ENCODE data around the gene PMM2. TPM values are rescaled to one million over a fixed set of nuclear protein-coding genes. Genes with fewer than 3 reads are reported as not detected.
"Not testable (repeated sequence)": the region's sequence is repeated elsewhere in the genome, so short reads cannot be mapped to it uniquely, and the experiment has no call there.

PMM2 gene
- total and polyA plus RNA-seq, 2 donors (not counting 1 experiment from before 2014, with no cell fraction given) = 15.8 to 47.5 TPM

DNA sequence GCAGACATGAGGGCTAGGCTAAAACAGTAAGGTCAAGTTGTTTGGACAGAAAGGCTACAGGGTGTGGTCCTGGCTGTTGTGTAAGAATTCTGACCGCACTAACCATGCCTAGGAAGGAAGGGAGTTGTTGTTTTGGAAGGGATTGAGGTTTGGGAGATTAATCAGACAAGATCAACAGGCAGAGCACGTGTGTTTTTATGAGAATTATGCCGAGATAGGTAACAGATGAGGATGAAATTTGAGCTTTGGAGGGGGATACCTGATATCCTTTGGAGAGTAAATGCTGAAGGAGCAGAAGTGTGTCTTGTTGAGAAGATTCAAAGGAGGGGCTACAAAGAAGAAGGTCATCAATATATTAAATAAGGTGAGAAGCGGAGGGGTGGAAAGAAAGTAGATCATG is 44.4 kb downstream of the PMM2 start:
- H2AFZ ChIP-seq (ENCODE audit: insufficient read depth, low read depth, low read length, poor library complexity, severe bottlenecking); H3K4me3 Mint-ChIP-seq; H3K27me3 ChIP-seq (replicated peaks in 1 of 4; ENCODE audit: control extremely low read depth in 1 of 4, control insufficient read depth in 3 of 4, insufficient read depth in 4 of 4, low read length in 3 of 4); H3K9me3 Mint-ChIP-seq (ENCODE audit: insufficient read depth); H4K20me1 ChIP-seq (ENCODE audit: control insufficient read depth, insufficient read depth, low read length, poor library complexity, severe bottlenecking); CTCF ChIA-PET; H3K36me3 ChIP-seq (replicated peaks in 1 of 2; ENCODE audit: control extremely low read depth in 1 of 2, control insufficient read depth in 1 of 2, extremely low read depth in 1 of 2, insufficient read depth in 2 of 2, low read length in 1 of 2); H3K79me2 ChIP-seq (ENCODE audit: control insufficient read depth, insufficient read depth, low read length); H3K27ac ChIP-seq (ENCODE audit: low read length in 2 of 2); H3K27me3 Mint-ChIP-seq; H3K9me3 ChIP-seq (ENCODE audit: control extremely low read depth in 1 of 3, control insufficient read depth in 2 of 3, insufficient read depth in 1 of 3, low read length in 2 of 3); H3K27ac Mint-ChIP-seq; DNase-seq; ATAC-seq (ENCODE audit: low read depth); H3K4me2 ChIP-seq (replicated peaks; ENCODE audit: low read depth, low read length, poor library complexity, severe bottlenecking); H3K4me1 Mint-ChIP-seq; intact Hi-C loops (cut with micrococcal nuclease); H3K4me3 ChIP-seq (ENCODE audit: control extremely low read depth in 1 of 5, extremely low read depth in 1 of 5, insufficient read depth in 1 of 5, low read depth in 2 of 5, low read length in 4 of 5); H3K4me1 ChIP-seq (ENCODE audit: control insufficient read depth in 2 of 2, insufficient read depth in 2 of 2, low read length in 2 of 2); H3K9ac ChIP-seq (ENCODE audit: low read length): not testable (repeated sequence)
- POLR2A ChIA-PET = interaction anchor here (0.6 kb wide), 1 partner anchor 1556 kb away, joined by 7 read pairs; no protein-coding TSS in a partner anchor
- 98% methylated on average over 3 of the region's 4 CpGs for WGBS (ENCODE audit: insufficient coverage)

DNA sequence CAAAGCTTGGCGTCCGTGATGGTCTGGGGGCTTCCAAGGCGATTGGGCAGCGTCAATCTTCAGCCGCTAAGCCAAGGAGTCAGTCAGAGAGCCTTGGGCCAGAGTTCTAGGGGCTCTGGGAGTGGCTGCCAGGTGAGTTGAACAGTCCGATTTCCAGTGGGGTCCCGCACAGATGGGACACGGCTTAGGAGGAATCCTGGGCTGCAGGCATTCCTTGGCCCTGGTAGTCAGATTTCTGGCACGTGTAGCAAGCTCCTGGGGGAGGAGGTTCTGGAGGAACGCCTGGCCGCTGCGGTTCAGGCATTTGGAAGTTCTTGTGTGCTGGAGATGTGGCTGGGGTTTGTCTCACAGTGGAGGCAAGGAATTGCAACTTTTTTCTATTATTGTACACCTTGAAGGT is 45.7 kb downstream of the PMM2 start:
- H3K4me1 Mint-ChIP-seq; ATAC-seq (ENCODE audit: low read depth); DNase-seq; H3K9me3 ChIP-seq (ENCODE audit: control extremely low read depth in 1 of 3, control insufficient read depth in 2 of 3, insufficient read depth in 1 of 3, low read length in 2 of 3); intact Hi-C loops (cut with micrococcal nuclease); H3K4me1 ChIP-seq (ENCODE audit: control insufficient read depth in 2 of 2, insufficient read depth in 2 of 2, low read length in 2 of 2); H4K20me1 ChIP-seq (ENCODE audit: control insufficient read depth, insufficient read depth, low read length, poor library complexity, severe bottlenecking); H3K9me3 Mint-ChIP-seq (ENCODE audit: insufficient read depth); POLR2A ChIA-PET; H2AFZ ChIP-seq (ENCODE audit: insufficient read depth, low read depth, low read length, poor library complexity, severe bottlenecking); H3K9ac ChIP-seq (ENCODE audit: low read length); CTCF ChIA-PET; H3K27me3 Mint-ChIP-seq; H3K27ac ChIP-seq (ENCODE audit: low read length in 2 of 2); H3K4me2 ChIP-seq (replicated peaks; ENCODE audit: low read depth, low read length, poor library complexity, severe bottlenecking); H3K27ac Mint-ChIP-seq; H3K36me3 ChIP-seq (replicated peaks in 1 of 2; ENCODE audit: control extremely low read depth in 1 of 2, control insufficient read depth in 1 of 2, extremely low read depth in 1 of 2, insufficient read depth in 2 of 2, low read length in 1 of 2); H3K4me3 ChIP-seq (ENCODE audit: control extremely low read depth in 1 of 5, extremely low read depth in 1 of 5, insufficient read depth in 1 of 5, low read depth in 2 of 5, low read length in 4 of 5); H3K79me2 ChIP-seq (ENCODE audit: control insufficient read depth, insufficient read depth, low read length); H3K4me3 Mint-ChIP-seq; H3K27me3 ChIP-seq (replicated peaks in 1 of 4; ENCODE audit: control extremely low read depth in 1 of 4, control insufficient read depth in 3 of 4, insufficient read depth in 4 of 4, low read length in 3 of 4): not testable (repeated sequence)
- 96% methylated on average over 6 of the region's 12 CpGs for WGBS (ENCODE audit: insufficient coverage)

Measured in B cell (primary cell).